GM19372 (cell line): ENCODE measurements around the gene DEPDC1B.
"Not testable (repeated sequence)": the region's sequence is repeated elsewhere in the genome, so short reads cannot be mapped to it uniquely, and the experiment has no call there.

Experiments
- ATAC-seq: cut with Tn5 transposase; IDR thresholded peaks from one replicate; pipeline ENCODE4 v1.9.1; 2021; ENCODE audit warnings: mild to moderate bottlenecking, low read depth, moderate library complexity; ENCODE audit not compliant: unreplicated experiment

DEPDC1B gene

DNA sequence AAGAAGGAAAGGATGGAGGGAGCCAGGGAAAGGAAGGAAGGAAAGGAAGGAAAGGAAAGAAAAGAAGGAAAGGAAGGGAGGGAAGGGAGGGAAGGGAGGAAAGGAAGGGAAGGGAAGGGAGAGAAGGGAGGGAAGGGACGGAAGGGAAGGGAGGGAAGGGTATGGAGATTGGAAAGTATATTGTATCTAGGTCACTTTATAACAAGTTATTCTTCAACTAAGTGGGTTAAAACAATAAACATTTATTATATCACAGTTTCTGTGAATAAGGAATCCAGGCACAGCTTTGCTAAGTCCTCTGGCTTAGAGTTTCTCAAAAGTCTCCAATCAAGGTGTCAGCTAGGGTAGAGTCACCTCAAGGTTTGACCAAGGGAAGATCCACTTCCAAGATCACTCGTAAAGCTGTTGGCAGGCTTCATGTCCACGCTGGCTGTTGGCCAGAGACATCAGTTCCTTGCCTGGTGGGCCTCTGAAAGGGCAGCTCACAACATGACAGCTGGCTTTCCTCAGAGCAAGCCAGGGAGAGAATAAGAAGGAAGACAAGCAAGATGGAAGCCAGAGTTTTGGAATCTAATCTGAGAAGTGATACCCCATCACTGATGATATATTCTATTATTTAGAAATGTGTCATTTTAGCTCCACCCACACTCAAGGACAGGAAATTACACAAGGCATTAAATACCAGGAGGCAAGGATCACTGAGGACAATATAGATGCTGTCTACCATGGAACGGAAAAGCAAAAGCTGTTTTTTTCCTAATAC lies 105.1 kb downstream of the DEPDC1B start:
- no peak for ATAC-seq

DNA sequence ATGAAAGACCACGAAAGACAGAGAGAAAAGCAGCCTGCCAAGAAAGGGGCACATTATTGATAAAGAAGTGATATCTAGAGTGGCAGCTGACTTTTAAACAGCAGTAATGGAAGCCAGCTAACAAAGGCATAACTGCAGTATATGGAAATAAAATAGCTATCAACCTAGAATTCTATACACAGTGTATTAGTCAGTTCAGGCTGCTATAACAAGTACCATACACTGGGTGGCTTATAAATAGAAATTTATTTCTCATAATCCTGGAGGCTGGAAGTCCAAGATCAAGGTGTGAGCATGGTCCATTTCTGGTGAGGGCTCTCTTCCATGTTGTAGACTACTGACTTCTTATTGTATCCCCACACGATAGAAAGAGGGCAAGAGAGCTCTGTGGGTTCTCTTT lies 109.8 kb downstream of the DEPDC1B start:
- ATAC-seq = no peak

DNA sequence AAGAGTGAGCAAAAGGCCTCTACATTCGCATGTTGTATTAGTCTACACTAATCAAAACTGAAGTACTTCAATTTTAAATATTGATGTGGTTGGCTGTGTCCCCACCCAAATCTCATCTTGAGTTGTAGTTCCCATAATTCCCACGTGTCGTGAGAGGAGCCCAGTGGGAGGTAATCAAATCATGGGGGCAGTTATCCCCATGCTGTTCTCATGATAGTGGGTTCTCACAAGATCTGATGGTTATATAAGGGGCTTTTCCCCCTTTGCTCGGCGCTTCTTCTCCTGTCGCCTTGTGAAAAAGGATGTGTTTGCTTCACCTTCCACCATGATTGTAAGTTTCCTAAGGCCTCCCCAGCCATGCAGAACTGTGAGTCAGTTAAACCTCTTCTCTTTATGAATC lies 112.7 kb downstream of the DEPDC1B start:
- ATAC-seq = not testable (repeated sequence)

DNA sequence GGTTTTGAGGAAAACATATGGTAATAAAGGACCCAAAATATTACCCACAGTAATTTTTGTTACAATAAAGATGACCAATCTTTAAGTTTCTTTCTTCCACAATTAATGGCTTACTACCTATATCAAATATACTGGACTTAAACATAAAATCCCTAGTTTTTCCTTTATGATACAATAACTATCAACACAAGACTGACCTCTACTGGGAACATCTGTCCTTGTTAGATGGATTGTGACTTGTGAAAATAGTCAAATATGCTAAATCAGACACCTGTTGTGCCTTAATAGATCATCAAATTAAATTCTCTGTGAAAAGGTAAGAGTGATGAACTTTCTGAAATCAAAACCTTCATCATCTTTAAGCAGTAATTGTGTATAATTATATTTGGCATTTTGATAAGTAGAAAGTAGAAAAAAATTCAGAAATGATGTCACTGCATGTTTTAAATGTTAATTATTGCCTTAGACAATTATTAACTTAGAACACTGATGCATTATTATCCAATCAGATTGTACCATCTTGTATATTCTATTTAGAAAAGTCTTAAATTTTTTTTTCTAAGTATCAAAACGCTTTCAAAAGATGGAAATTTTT lies 113.6 kb downstream of the DEPDC1B start:
- ATAC-seq = no peak

DNA sequence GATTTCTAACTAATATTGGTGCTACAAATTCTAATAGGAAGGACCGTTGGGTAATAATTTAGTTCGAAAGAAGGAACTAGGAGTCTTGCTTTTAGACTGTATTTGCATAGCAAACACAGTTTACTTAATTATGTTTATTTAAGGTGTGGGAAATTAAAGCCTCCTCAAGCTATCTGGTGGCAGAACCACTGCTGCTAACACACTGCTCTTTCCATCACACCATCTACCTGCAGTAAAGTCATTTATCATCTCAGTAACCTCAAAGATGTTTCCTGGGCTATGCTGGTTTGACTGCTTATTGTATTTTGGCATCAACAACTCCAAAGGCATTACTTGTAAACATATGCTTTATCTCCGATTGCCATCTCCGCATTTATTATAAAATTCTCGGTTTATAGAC lies 114.3 kb downstream of the DEPDC1B start:
- ATAC-seq = no peak

DNA sequence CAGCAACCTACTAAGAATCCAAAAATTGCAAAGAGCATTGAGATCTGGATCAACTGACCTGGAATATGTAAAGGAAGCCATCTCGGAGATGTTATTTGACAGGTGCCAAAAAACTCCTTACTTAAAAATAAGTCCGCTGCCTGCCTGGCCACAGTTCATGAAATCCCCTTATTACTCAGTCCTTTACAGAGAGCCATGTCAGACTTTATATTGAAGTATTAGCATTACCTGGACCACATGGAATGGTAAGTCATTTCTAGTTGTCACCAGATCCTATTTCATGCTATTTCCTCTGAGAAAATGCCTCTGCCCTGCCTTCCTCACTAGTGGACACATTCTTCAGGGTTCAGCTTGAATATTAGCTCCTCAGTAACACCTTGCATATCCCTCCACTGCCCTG lies 115.7 kb downstream of the DEPDC1B start:
- ATAC-seq = no peak

DNA sequence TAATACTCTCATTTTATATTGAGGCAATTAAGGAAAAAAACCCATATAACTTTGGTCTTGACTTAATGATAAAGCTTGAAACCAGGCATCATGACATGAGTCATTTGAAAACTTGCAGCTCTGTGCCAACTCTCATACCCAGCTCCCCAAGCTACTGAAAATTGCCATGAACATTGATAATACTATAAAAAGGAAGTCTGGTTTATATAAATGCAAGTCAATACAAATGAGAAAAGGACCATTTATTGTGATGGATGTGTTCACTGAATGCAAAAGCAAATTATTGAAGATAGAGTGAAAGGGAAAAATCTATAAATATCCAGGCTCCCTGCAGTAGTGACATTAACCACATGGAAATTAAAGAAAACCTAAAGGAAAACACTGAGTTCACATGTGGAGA lies 116.3 kb downstream of the DEPDC1B start:
- ATAC-seq = no peak

DNA sequence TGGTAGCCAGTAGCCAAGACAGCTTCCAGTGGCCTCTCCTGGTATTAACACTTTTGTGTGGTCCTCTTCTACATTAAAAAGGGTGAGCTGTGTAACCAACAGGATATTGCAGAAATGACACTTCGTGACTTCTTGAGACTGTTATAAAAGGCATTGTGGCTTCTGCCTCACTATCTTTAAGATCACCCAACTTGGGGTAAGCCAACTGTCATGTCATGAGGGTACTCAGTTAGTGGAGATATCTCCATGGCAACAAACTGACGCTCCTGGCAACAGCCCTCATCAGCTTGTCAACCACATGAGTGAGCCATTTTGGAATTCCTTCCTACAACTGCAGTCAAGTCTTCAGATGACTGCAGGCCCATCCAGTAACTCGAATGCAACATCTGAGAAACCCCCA lies 121.7 kb downstream of the DEPDC1B start:
- ATAC-seq = no peak

DNA sequence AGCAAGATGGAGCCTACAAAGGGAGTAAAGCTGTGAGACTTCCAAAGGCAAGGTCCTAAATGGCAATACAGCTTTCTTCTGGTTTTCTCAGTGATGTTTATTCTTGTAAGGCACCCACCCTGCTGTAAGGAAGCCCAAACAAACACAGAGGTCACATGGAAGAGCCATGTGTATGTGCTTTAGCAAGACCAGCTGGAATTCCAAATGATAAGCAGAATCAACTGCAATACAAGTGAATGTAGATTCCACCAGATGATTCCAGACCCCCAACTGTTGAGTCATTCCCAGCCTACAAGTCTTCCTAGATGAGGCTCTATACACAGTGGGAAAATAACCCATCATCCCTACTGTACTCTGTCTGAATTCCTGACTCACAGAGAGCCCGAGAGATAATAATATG lies 122.8 kb downstream of the DEPDC1B start:
- ATAC-seq = no peak

DNA sequence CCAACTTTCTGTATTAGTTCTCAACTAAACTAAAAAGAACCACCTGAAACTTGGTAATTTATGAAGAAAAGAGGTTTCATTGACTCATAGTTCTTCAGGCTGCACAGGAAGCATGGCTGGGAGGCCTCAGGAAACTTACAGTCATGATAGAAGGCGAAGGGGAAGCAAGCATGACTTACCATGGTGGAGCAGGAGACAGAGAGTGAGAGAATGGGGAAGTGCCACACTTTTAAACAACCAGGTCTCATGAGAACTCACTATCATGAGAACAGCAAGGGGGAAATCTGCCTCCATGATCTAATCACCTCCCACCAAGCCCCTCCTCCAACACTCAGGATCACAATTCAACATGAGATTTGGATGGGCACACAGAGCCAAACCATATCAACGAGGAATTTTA lies 123.5 kb downstream of the DEPDC1B start:
- no peak for ATAC-seq

DNA sequence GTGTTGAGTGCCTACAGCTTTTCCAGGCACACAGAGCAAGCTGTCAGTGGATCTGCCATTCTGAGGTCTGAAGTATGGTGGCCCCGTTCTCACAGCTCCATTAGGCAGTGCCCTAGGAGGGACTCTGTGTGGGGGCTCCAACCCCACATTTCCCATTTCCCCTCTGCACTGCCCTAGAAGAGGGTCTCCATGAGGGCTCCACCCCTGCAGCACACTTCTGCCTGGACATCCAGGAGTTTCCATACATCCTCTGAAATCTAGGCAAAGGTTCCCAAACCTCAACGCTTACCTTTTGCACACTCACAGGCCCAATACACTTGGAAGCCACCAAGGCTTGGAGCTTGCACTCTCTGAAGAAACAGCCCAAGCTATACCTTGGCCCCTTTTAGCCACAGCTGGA lies 131.3 kb downstream of the DEPDC1B start:
- ATAC-seq = no peak

DNA sequence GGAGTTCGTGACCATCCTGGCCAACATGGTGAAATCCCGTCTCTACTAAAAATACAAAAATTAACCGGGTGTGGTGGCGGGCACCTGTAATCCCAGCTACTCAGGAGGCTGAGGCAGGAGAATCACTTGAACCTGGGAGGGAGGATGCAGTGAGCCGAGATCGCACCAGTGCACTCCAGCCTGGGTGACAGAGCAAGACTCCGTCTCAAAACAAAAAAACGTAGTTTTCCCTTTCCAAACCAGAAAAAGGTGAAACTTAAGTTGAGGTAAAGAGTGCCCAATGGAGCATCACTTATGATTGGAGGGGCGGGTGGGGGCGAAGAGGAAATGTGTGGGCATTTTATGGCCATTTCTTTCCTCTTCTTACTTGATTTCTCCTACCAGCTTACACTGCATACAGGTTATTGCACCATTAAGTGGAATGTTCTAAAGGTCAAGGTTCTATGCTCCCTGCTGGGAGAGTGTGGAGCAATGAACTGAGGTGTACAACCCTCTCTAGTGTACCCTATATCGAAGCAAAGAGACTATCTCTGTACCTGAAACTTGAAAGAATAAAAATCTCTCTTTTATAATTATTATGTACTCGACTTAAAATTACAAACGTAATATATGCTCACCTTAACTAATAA lies 136.2 kb downstream of the DEPDC1B start:
- ATAC-seq = no peak

DNA sequence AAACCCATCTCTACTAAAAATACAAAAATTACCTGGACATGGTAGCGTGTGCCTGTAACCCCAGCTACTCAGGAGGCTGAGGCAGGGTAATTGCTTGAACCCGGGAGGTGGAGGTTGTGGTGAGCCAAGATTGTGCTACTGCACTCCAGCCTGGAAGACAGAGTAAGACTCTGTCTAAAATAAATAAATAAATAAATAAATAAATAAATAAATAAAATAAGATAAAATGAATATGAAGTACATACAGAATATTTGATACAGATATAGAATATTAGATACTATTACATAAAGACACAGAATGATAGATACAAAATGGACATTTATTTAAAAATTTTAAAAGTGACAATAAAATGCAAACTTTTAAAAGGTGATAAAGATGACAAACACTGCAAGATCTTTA lies 146.7 kb downstream of the DEPDC1B start:
- ATAC-seq = not testable (repeated sequence)

DNA sequence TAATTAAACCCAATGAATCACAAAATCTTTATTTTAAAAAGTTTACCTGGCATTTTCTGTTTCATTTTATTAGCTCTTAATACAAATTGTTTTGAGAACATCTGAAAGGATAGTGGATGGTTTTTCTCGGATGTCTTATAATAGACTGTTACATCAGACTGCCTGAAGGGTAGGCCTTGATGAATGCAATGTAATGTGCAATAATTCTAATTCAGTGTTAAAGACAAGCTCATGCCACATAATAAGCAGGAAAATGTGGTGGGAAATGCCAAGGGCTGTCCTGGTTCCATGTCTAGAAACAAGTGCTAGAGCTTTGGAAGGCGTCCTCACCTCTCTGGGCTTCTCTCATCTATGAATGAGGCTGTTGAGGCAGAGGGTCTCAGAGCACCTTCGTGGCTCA lies 148.1 kb downstream of the DEPDC1B start:
- ATAC-seq = no peak

DNA sequence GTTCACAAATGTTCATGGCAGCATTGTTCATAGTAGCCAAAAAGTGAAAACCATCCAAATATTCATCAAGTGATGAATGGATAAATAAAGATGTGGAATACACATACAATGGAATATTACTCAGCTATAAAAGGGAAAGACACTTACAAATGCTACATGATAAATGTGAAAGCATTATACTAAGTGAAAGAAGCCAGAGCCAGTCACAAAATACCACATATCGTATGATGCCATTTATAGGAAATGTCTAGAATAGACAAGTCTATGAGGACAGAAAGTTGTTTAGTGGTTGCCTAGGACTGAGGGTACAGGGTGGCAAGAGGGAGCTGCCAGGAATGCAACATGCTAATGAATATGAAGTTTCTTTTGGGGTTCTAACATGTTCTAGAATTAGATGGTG lies 148.7 kb downstream of the DEPDC1B start:
- no peak for ATAC-seq

DNA sequence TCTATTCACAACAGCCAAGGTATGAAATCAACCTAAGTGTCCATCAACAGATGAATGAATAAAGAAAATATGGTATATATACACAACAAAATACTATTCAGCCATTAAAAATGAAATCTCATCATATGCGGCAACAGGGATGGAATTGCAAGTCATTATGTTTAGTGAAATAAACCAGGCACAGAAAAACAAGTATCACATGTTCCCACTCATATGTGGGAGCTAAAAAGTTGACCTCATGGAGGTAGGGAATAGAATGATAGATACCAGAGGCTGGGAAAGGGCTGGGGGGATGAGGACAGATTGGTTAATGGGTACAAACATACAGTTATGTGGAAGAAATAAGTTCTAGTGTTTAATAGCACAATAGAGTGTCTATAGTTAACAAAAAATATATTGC lies 149.7 kb downstream of the DEPDC1B start:
- ATAC-seq = no peak

DNA sequence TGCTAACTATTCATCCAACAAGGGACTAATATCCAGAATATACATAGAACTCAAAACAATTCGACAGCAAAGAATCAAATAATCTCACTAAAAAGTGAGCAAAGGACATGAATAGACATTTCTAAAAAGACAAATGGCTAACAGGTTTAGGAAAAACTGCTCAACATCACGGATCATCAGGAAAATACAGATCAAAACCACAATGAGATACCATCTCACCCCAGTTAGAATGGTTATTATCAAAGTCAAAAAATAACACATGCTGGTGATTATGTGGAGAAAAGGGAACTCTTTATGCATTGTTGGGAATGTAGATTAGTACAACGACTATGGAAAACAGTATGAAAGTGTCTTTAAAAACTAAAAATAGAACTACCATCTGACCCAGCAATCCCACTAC lies 150.1 kb downstream of the DEPDC1B start:
- ATAC-seq = no peak
